CD14-positive monocyte (primary cell): ENCODE results near the gene SP100. TPM values are rescaled to one million over a fixed set of nuclear protein-coding genes. Genes with fewer than 3 reads are reported as not detected.

Experiments used
- DNase-seq, 3 donors: peaks; one replicate each; pipeline ENCODE4 v3.0.0-alpha.2; 2011 to 2022
- H2AFZ ChIP-seq: 2 replicates; pipeline ENCODE4 v1.6.0; 2012; ENCODE audit warnings: mild to moderate bottlenecking, low read depth, low read length, inconsistent platforms; ENCODE audit not compliant: insufficient read depth, poor library complexity, severe bottlenecking
- H3K27ac ChIP-seq, 2 donors: 1 replicate in 1 of 2; 2 replicates in 1 of 2; pipeline ENCODE4 v1.5.1; 2012 to 2013; ENCODE audit warnings: low read length in 2 of 2, control low read depth in 1 of 2, inconsistent platforms in 1 of 2, low read depth in 1 of 2, mild to moderate bottlenecking in 1 of 2
- H3K27me3 ChIP-seq, 2 donors: one replicate each; pipeline versions ENCODE4 v1.6.0 to v1.6.1; 2011 to 2013; ENCODE audit warnings: low read length in 2 of 2; ENCODE audit not compliant: control insufficient read depth in 2 of 2, insufficient read depth in 2 of 2
- H3K36me3 ChIP-seq, 2 donors: replicated peaks in 1 of 2; 1 replicate in 1 of 2; 2 replicates in 1 of 2; pipeline versions ENCODE4 v1.5.1 to v1.6.1; 2012 to 2013; ENCODE audit warnings: low read length in 2 of 2, control low read depth in 1 of 2, inconsistent platforms in 1 of 2, mild to moderate bottlenecking in 1 of 2; ENCODE audit not compliant: insufficient read depth in 2 of 2, control insufficient read depth in 1 of 2
- H3K4me1 ChIP-seq, 2 donors: 1 replicate in 1 of 2; 2 replicates in 1 of 2; pipeline versions ENCODE4 v1.5.1 to v1.6.1; 2012 to 2013; ENCODE audit warnings: low read length in 2 of 2, control low read depth in 1 of 2, inconsistent platforms in 1 of 2, mild to moderate bottlenecking in 1 of 2, moderate library complexity in 1 of 2; ENCODE audit not compliant: insufficient read depth in 2 of 2, control insufficient read depth in 1 of 2
- H3K4me2 ChIP-seq: replicated peaks from 2 replicates; pipeline ENCODE3; 2012; ENCODE audit warnings: low read length, moderate library complexity, mild to moderate bottlenecking; ENCODE audit not compliant: poor library complexity, severe bottlenecking; ENCODE audit errors: extremely low read depth
- H3K4me3 ChIP-seq, 3 experiments: fragments of 200-600 bp in 1 of 3; sonication (generic) in 1 of 3; replicated peaks in 1 of 3; 1 replicate in 2 of 3; 2 replicates in 1 of 3; pipeline ENCODE4 v1.5.1; 2011 to 2013; ENCODE audit warnings: low read length in 3 of 3, mild to moderate bottlenecking in 3 of 3, control low read depth in 2 of 3, low read depth in 2 of 3, inconsistent platforms in 1 of 3, moderate library complexity in 1 of 3
- H3K79me2 ChIP-seq: 2 replicates; pipeline ENCODE4 v1.6.0; 2012; ENCODE audit warnings: mild to moderate bottlenecking, control low read depth, inconsistent platforms, low read length, moderate library complexity; ENCODE audit not compliant: insufficient read depth
- H3K9ac ChIP-seq: 2 replicates; pipeline ENCODE4 v1.6.0; 2017; ENCODE audit warnings: low read length, mild to moderate bottlenecking; ENCODE audit not compliant: insufficient read depth, poor library complexity, severe bottlenecking
- H3K9me3 ChIP-seq, 2 donors: replicated peaks in 1 of 2; 1 replicate in 1 of 2; 2 replicates in 1 of 2; pipeline versions ENCODE4 v1.5.1 to v1.6.1; 2012 to 2013; ENCODE audit warnings: low read length in 2 of 2, control low read depth in 1 of 2; ENCODE audit not compliant: control insufficient read depth in 1 of 2, insufficient read depth in 1 of 2
- H4K20me1 ChIP-seq: 2 replicates; pipeline ENCODE4 v1.6.0; 2012; ENCODE audit warnings: mild to moderate bottlenecking, low read length, control low read depth, moderate library complexity; ENCODE audit not compliant: insufficient read depth
- H3K27ac Mint-ChIP-seq, 7 donors: one replicate each; pipeline ENCODE4 v1.8.0; 2020; ENCODE audit warnings: mild to moderate bottlenecking in 7 of 7, mixed read lengths in 7 of 7, moderate library complexity in 6 of 7, inconsistent platforms in 2 of 7
- H3K27me3 Mint-ChIP-seq, 3 donors: one replicate each; pipeline ENCODE4 v1.8.0; 2021 to 2022; ENCODE audit warnings: low read depth in 3 of 3, mild to moderate bottlenecking in 3 of 3, mixed read lengths in 3 of 3, moderate library complexity in 3 of 3, inconsistent platforms in 1 of 3
- H3K36me3 Mint-ChIP-seq, 2 donors: one replicate each; pipeline ENCODE4 v1.8.0; 2020; ENCODE audit warnings: mixed read lengths in 2 of 2, inconsistent platforms in 1 of 2, mild to moderate bottlenecking in 1 of 2
- H3K4me1 Mint-ChIP-seq: one replicate; pipeline ENCODE4 v1.8.0; 2020; ENCODE audit warnings: mild to moderate bottlenecking, mixed read lengths
- H3K4me3 Mint-ChIP-seq, 2 donors: one replicate each; pipeline ENCODE4 v1.8.0; 2020; ENCODE audit warnings: mild to moderate bottlenecking in 2 of 2, mixed read lengths in 2 of 2, moderate library complexity in 1 of 2
- H3K9me3 Mint-ChIP-seq, 7 donors: one replicate each; pipeline ENCODE4 v1.8.0; 2020 to 2022; ENCODE audit warnings: mixed read lengths in 7 of 7, mild to moderate bottlenecking in 6 of 7, moderate library complexity in 6 of 7, inconsistent platforms in 2 of 7
- WGBS: methylation state at CpG from one replicate; pipeline ENCODE4 v1.1.5; 2013; ENCODE audit warnings: missing lambda C conversion rate; ENCODE audit not compliant: insufficient coverage; 5-methylcytosine and 5-hydroxymethylcytosine counted together
- intact Hi-C, 2 donors: fragments of 100-400 bp; cut with micrococcal nuclease; formaldehyde crosslinking; loops; one replicate each; pipeline versions ENCODE4 v1.15.0 to v1.15.1; 2023
- polyA plus RNA-seq, 3 donors: library from polyadenylated mRNA; depleted of rRNA in 1 of 3; unstranded in 2 of 3; stranded (reverse) in 1 of 3; fragments of 300-500 nt in 2 of 3; fragments of >200 nt in 1 of 3; fragmentation: Illumina TruSeq in 2 of 3; gene quantifications; 1 replicate in 2 of 3; 2 replicates in 1 of 3; pipeline ENCODE4 v1.2.3, GENCODE V29; 2012 to 2021
- small RNA-seq: library from RNA; depleted of rRNA; stranded (forward); fragments of <200 nt; gene quantifications from one replicate; pipeline ENCODE3, GENCODE V24; 2012; ENCODE audit warnings: low read depth; ENCODE audit not compliant: insufficient read length
- TF ChIP-seq, protein P1 (sequence below): fragments of 200-600 bp; IDR thresholded peaks from one replicate; pipeline ENCODE4 v1.8.0; 2022; ENCODE audit warnings: antibody characterized with exemption, mild to moderate bottlenecking

Gene SP100
- polyA plus RNA-seq, 3 donors = 68.1 to 101 (median 97.4) TPM

- peaks cover 0 to 8% (median 7%) of the 10 kb centered on the region in 3 donors for H3K27me3 Mint-ChIP-seq
- Histone ChIP-seq H2AFZ (no peak overlapping the region), H3K36me3 (no peaks in the 10 kb centered on the region), H3K79me2 (no peaks in the 10 kb centered on the region), H3K4me2 (no peak overlapping the region), H3K4me1 (peaks cover 9% of the 10 kb centered on the region in 2 donors), H3K27ac (no peak overlapping the region), H3K9me3 (no peaks in the 10 kb centered on the region), H4K20me1 (no peaks in the 10 kb centered on the region), H3K9ac (no peak overlapping the region), H3K4me3 (no peak overlapping the region), H3K27me3 (no peaks in the 10 kb centered on the region)
- DNase-seq = no peak
- H3K27ac Mint-ChIP-seq = no peak overlapping the region
- H3K4me1 Mint-ChIP-seq = peaks cover 9% of the 10 kb centered on the region
- H3K4me3 Mint-ChIP-seq = no peak overlapping the region
- intact Hi-C loops = no loop called here
- TF ChIP-seq, protein P1, sequence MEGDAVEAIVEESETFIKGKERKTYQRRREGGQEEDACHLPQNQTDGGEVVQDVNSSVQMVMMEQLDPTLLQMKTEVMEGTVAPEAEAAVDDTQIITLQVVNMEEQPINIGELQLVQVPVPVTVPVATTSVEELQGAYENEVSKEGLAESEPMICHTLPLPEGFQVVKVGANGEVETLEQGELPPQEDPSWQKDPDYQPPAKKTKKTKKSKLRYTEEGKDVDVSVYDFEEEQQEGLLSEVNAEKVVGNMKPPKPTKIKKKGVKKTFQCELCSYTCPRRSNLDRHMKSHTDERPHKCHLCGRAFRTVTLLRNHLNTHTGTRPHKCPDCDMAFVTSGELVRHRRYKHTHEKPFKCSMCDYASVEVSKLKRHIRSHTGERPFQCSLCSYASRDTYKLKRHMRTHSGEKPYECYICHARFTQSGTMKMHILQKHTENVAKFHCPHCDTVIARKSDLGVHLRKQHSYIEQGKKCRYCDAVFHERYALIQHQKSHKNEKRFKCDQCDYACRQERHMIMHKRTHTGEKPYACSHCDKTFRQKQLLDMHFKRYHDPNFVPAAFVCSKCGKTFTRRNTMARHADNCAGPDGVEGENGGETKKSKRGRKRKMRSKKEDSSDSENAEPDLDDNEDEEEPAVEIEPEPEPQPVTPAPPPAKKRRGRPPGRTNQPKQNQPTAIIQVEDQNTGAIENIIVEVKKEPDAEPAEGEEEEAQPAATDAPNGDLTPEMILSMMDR = no peak
- H3K9me3 Mint-ChIP-seq = peaks cover 0 to 7% (median 2%) of the 10 kb centered on the region in 7 donors
- WGBS = 100% methylated on average over 5 of the region's 6 CpGs
- H3K36me3 Mint-ChIP-seq = peaks cover 0 to 3% of the 10 kb centered on the region in 2 donors
Observed at GRCh38 chr2:230591850-230592249, 175.8 kb downstream of the SP100 start.

GRCh38 chr2:230592775-230593174 is 176.8 kb downstream of the SP100 start:
- peaks cover 0 to 9% (median 8%) of the 10 kb centered on the region in 3 donors for H3K27me3 Mint-ChIP-seq
- H3K4me3 Mint-ChIP-seq = no peak overlapping the region
- no peaks in the 10 kb centered on the region for H3K79me2 ChIP-seq
- no peaks in the 10 kb centered on the region for H4K20me1 ChIP-seq
- no peak overlapping the region for H3K27ac Mint-ChIP-seq
- no peak overlapping the region for H3K27ac ChIP-seq
- TF ChIP-seq, protein P1 = no peak
- no peak overlapping the region for H3K9ac ChIP-seq
- intact Hi-C loops = no loop called here
- peaks cover 9% of the 10 kb centered on the region in 2 donors for H3K4me1 ChIP-seq
- H3K27me3 ChIP-seq = no peaks in the 10 kb centered on the region
- H3K4me3 ChIP-seq = no peak overlapping the region
- no peak overlapping the region for H2AFZ ChIP-seq
- no peaks in the 10 kb centered on the region for H3K9me3 ChIP-seq
- H3K9me3 Mint-ChIP-seq = peaks cover 0 to 7% (median 2%) of the 10 kb centered on the region in 7 donors
- WGBS = 68% methylated on average over 2 of the region's 4 CpGs
- H3K4me2 ChIP-seq = no peak overlapping the region
- peaks cover 9% of the 10 kb centered on the region for H3K4me1 Mint-ChIP-seq
- DNase-seq = no peak
- no peaks in the 10 kb centered on the region for H3K36me3 ChIP-seq
- H3K36me3 Mint-ChIP-seq = peaks cover 0 to 3% of the 10 kb centered on the region in 2 donors

Small RNA genes within 50 kb of the gene (small RNA-seq; reads per million reads assigned to genes)
- gene HMGB1P3 (not detected), gene RN7SL834P (not detected), gene RNU6-451P (not detected)

Other genes with a start within 250 kb of the SP100 start
- gene SP110, start 196.2 kb upstream of the SP100 start, polyA plus RNA-seq = 10 to 100 TPM; 39.1 to 66.1 (median 65.5) TPM
- 1 to 10 TPM; 2.5 to 7.3 (median 5.9) TPM for gene SP140, start 190.5 kb upstream of the SP100 start, polyA plus RNA-seq
- 10 to 100 TPM in 1 of 3 donors, 1 to 10 TPM in 2; 6.5 to 23.7 (median 8.5) TPM for gene SP140L, start 89.0 kb upstream of the SP100 start, polyA plus RNA-seq